ENCODE data around the gene SCN4A. TPM values are rescaled to one million over a fixed set of nuclear protein-coding genes. Genes with fewer than 3 reads are reported as not detected.
"Not testable (repeated sequence)": the region's sequence is repeated elsewhere in the genome, so short reads cannot be mapped to it uniquely, and the experiment has no call there.

SCN4A gene
- total RNA-seq, 2 experiments from 2014 or later = 0.08 to 0.13 TPM

DNA sequence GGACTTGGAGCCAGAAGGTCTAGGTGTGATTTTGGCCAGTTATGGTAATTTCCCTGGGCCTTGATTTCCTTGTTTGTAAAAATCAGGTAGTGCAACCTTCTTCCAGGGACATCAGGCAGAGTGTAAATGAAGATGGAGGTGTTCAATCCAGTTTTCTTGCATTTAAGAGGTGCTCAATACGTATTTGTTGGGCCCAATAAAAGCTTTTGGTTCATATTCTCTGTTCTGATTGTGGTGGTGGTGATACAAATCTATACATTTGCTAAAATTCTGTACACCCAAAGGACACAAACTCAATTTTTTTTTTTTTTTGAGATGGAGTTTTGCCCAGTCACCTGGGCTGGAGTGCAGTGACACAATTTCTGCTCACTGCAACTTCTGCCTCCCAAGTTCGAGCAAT, 46.6 kb downstream of the SCN4A start:
- ChIA-PET CTCF (interaction anchor here (0.9 to 1.5 kb wide), 3 partner anchors 13 to 208 kb away, joined by 3 to 4 read pairs (median 3); no protein-coding TSS in a partner anchor), POLR2A (interaction anchor here (0.7 kb wide), 1 partner anchor 15 kb away, joined by 4 read pairs; no protein-coding TSS in a partner anchor)
- peaks cover 13% of the 10 kb centered on the region for H3K4me1 Mint-ChIP-seq
- H3K27me3 Mint-ChIP-seq = no peaks in the 10 kb centered on the region
- no peak overlapping the region for H3K27ac Mint-ChIP-seq
- no peak for DNase-seq
- H3K9me3 Mint-ChIP-seq = no peaks in the 10 kb centered on the region
- peaks cover 14% of the 10 kb centered on the region for H3K36me3 Mint-ChIP-seq (ENCODE audit: low read depth)
- H3K4me3 Mint-ChIP-seq = no peak overlapping the region

- Mint-ChIP-seq H3K9me3 (no peaks in the 10 kb centered on the region), H3K36me3 (ENCODE audit: low read depth) (peaks cover 9% of the 10 kb centered on the region), H3K27me3 (no peaks in the 10 kb centered on the region), H3K4me3 (no peak overlapping the region), H3K4me1 (peaks cover 7% of the 10 kb centered on the region), H3K27ac (no peak overlapping the region)
- ChIA-PET CTCF (interaction anchor here (0.9 to 1.5 kb wide), 3 partner anchors 13 to 208 kb away, joined by 3 to 4 read pairs (median 3); no protein-coding TSS in a partner anchor), POLR2A (no interaction called here)
- no peak for DNase-seq
Measured at GRCh38 chr17:63925615-63926014, 47.1 kb downstream of the SCN4A start.

GRCh38 chr17:63922402-63922801, 50.3 kb downstream of the SCN4A start:
- DNase-seq; H3K36me3 Mint-ChIP-seq (ENCODE audit: low read depth); H3K27ac Mint-ChIP-seq; H3K9me3 Mint-ChIP-seq; H3K27me3 Mint-ChIP-seq; H3K4me1 Mint-ChIP-seq; POLR2A ChIA-PET; H3K4me3 Mint-ChIP-seq: not testable (repeated sequence)
- CTCF ChIA-PET = interaction anchor here (1.4 to 5.8 kb wide), 3 partner anchors 24 to 105 kb away, joined by 4 to 136 read pairs (median 6); no protein-coding TSS in a partner anchor

DNA sequence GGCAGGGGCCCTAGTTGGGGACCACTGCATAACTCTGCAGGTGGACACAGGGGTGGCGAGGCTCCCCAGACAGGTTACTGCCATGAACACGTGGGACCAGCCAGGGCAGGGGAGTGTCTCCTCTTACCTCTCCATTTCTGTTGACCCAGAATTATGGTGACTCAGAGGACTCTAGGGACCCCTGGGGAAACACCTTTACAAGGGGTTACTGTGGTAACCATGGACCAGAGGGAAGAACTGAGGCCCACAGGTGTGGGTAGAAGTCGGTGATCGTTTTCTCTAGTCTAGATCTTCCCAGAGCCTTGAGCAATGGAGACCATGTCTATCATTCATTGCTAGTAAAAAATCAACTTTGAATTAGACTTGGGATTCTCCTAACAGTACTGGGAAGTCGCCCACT, 51.9 kb downstream of the SCN4A start:
- H3K9me3 Mint-ChIP-seq; H3K27ac Mint-ChIP-seq; H3K36me3 Mint-ChIP-seq (ENCODE audit: low read depth); H3K4me3 Mint-ChIP-seq; H3K4me1 Mint-ChIP-seq; DNase-seq: not testable (repeated sequence)
- H3K27me3 Mint-ChIP-seq = peaks cover 16% of the 10 kb centered on the region
- ChIA-PET CTCF (interaction anchor here (1.8 to 5.8 kb wide), 5 partner anchors 10 to 213 kb away, joined by 4 to 136 read pairs (median 47); partner anchors contain the start of gene CD79B), POLR2A (interaction anchor here (2.5 to 2.7 kb wide), 2 partner anchors 11 to 105 kb away, joined by 8 to 27 read pairs; partner anchors contain the start of gene CD79B)

GRCh38 chr17:63920050-63920449, 52.7 kb downstream of the SCN4A start:
- H3K36me3 Mint-ChIP-seq (ENCODE audit: low read depth); H3K9me3 Mint-ChIP-seq; DNase-seq; H3K27ac Mint-ChIP-seq; H3K4me3 Mint-ChIP-seq; H3K4me1 Mint-ChIP-seq: not testable (repeated sequence)
- peaks cover 19% of the 10 kb centered on the region for H3K27me3 Mint-ChIP-seq
- ChIA-PET POLR2A (interaction anchor here (1.0 to 3.0 kb wide), 9 partner anchors 12 to 226 kb away, joined by 3 to 27 read pairs (median 8); partner anchors contain the start of genes CD79B and ICAM2), CTCF (interaction anchor here (0.6 to 5.8 kb wide), 37 partner anchors 10 to 1061 kb away, joined by 3 to 136 read pairs (median 5); partner anchors contain the start of genes CD79B, ERN1, ICAM2 and PRR29)

GRCh38 chr17:63919311-63919723, 53.4 kb downstream of the SCN4A start:
- H3K9me3 Mint-ChIP-seq = no peaks in the 10 kb centered on the region
- H3K4me1 Mint-ChIP-seq = peaks cover 8% of the 10 kb centered on the region
- CTCF ChIA-PET = interaction anchor here (0.6 to 5.8 kb wide), 38 partner anchors 9 to 1062 kb away, joined by 3 to 136 read pairs (median 5); partner anchors contain the start of genes CD79B, ERN1, ICAM2 and PRR29
- POLR2A ChIA-PET = interaction anchor here (1.0 to 3.0 kb wide), 13 partner anchors 13 to 227 kb away, joined by 3 to 27 read pairs (median 6); partner anchors contain the start of genes CD79B and ICAM2
- no peaks in the 10 kb centered on the region for H3K36me3 Mint-ChIP-seq (ENCODE audit: low read depth)
- H3K4me3 Mint-ChIP-seq = no peak overlapping the region
- H3K27ac Mint-ChIP-seq = no peak overlapping the region
- H3K27me3 Mint-ChIP-seq = peaks cover 19% of the 10 kb centered on the region
- DNase-seq = peak; percentile 79

DNA sequence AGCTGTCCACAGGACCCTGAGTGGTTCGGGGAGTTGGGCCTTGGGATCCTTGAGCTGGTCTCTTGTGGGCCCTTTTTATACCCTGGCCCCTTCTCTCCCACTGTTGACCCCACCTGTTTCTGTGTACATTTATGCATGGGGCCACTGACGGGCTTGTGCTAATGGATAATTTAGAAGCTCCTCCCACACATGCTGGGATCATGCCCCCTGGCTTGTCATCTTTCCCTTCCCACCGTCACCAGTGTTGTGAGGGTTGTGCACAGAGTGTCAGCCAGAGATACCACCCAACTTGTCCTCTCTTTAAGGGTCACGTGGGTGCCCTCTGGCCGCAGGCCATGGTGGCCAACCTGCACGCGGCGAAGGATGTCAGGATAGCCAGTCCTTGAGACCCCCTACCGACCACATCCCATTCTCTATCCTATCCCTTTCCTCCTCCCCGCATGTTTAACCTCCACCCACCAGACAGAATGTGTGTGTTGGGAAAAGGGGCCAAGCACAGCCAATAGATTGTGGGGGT, 53.9 kb downstream of the SCN4A start, which contains the start of gene GH1:
TSS of gene GH1 (minus strand) at position 51 of the 517 bp plus-strand sequence. CDS start 63 bp downstream, outside the sequence.
- H3K9me3 Mint-ChIP-seq; H3K4me1 Mint-ChIP-seq; H3K27ac Mint-ChIP-seq; H3K36me3 Mint-ChIP-seq (ENCODE audit: low read depth); DNase-seq; H3K4me3 Mint-ChIP-seq: not testable (repeated sequence)
- H3K27me3 Mint-ChIP-seq = peaks cover 19% of the 10 kb centered on the region
- ChIA-PET POLR2A (interaction anchor here (1.1 to 3.0 kb wide), 12 partner anchors 13 to 227 kb away, joined by 3 to 27 read pairs (median 7); partner anchors contain the start of genes CD79B and ICAM2), CTCF (interaction anchor here (0.7 to 5.8 kb wide), 34 partner anchors 8 to 363 kb away, joined by 3 to 136 read pairs (median 5); partner anchors contain the start of genes CD79B, ERN1, ICAM2 and PRR29)

DNA sequence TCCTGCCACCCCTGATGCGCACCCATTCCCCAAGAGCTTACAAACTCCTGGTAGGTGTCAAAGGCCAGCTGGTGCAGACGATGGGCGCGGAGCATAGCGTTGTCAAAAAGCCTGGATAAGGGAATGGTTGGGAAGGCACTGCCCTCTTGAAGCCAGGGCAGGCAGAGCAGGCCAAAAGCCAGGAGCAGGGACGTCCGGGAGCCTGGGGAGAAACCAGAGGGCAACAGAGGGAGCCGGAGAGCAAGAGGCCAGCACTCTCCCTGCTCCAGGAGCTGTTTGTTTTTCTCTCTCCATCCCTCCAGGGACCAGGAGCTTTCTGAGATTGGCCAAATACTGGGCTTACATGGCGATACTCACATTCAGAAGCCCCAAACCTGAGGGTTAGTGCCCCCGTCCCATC, 54.4 kb downstream of the SCN4A start:
- POLR2A ChIA-PET = interaction anchor here (1.1 to 3.0 kb wide), 9 partner anchors 14 to 228 kb away, joined by 3 to 27 read pairs (median 8); partner anchors contain the start of genes CD79B and ICAM2
- peaks cover 19% of the 10 kb centered on the region for H3K27me3 Mint-ChIP-seq
- DNase-seq = no peak
- no peak overlapping the region for H3K4me3 Mint-ChIP-seq
- H3K9me3 Mint-ChIP-seq = no peaks in the 10 kb centered on the region
- CTCF ChIA-PET = interaction anchor here (0.7 to 5.8 kb wide), 15 partner anchors 13 to 364 kb away, joined by 3 to 136 read pairs (median 17); partner anchors contain the start of genes CD79B, ERN1, ICAM2 and PRR29
- no peaks in the 10 kb centered on the region for H3K36me3 Mint-ChIP-seq (ENCODE audit: low read depth)
- no peak overlapping the region for H3K27ac Mint-ChIP-seq
- H3K4me1 Mint-ChIP-seq = peaks cover 8% of the 10 kb centered on the region

DNA sequence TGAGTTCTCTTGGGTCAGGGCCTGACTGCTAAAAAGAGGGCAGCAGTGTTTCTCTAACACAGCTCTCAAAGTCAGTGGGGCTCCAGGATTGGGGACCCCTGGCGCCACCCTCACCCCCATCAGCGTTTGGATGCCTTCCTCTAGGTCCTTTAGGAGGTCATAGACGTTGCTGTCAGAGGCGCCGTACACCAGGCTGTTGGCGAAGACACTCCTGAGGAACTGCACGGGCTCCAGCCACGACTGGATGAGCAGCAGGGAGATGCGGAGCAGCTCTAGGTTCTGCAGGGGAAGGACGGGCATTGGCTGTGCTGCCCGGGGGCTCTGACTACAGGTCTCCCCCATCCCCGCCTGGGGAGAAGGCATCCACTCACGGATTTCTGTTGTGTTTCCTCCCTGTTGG, 55.1 kb downstream of the SCN4A start:
- Mint-ChIP-seq H3K36me3 (ENCODE audit: low read depth) (no peaks in the 10 kb centered on the region), H3K4me1 (peaks cover 8% of the 10 kb centered on the region), H3K9me3 (no peaks in the 10 kb centered on the region), H3K27me3 (peaks cover 19% of the 10 kb centered on the region), H3K27ac (no peak overlapping the region), H3K4me3 (no peak overlapping the region)
- DNase-seq = no peak
- ChIA-PET CTCF (interaction anchor here (1.6 to 5.8 kb wide), 8 partner anchors 13 to 217 kb away, joined by 3 to 136 read pairs (median 49); partner anchors contain the start of genes CD79B and ICAM2), POLR2A (interaction anchor here (3.0 kb wide), 1 partner anchor 216 kb away, joined by 11 read pairs; no protein-coding TSS in a partner anchor)

GRCh38 chr17:63917206-63917605, 55.5 kb downstream of the SCN4A start:
- CTCF ChIA-PET = interaction anchor here (3.3 to 5.8 kb wide), 6 partner anchors 29 to 217 kb away, joined by 32 to 136 read pairs (median 53); partner anchors contain the start of gene ICAM2
- H3K27me3 Mint-ChIP-seq = peaks cover 19% of the 10 kb centered on the region
- H3K36me3 Mint-ChIP-seq (ENCODE audit: low read depth); DNase-seq; H3K27ac Mint-ChIP-seq; POLR2A ChIA-PET; H3K4me3 Mint-ChIP-seq; H3K4me1 Mint-ChIP-seq; H3K9me3 Mint-ChIP-seq: not testable (repeated sequence)

DNA sequence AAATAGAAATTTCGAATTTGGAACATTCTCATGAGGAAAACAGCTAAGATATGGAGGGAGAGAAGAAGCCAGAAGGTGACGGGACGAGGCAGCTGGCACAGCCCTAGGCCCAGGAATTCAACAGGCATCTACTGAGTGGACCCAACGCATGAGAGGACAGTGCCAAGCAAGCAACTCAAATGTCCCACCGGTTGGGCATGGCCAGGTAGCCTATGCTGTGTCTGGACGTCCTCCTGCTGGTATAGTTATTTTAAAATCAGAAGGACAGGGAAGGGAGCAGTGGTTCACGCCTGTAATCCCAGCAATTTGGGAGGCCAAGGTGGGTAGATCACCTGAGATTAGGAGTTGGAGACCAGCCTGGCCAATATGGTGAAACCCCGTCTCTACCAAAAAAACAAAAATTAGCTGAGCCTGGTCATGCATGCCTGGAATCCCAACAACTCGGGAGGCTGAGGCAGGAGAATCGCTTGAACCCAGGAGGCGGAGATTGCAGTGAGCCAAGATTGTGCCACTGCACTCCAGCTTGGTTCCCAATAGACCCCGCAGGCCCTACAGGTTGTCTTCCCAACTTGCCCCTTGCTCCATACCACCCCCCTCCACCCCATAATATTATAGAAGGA, 56.0 kb downstream of the SCN4A start:
- peaks cover 19% of the 10 kb centered on the region for H3K27me3 Mint-ChIP-seq
- H3K4me3 Mint-ChIP-seq = no peak overlapping the region
- no peak for DNase-seq
- H3K36me3 Mint-ChIP-seq (ENCODE audit: low read depth) = no peaks in the 10 kb centered on the region
- peaks cover 8% of the 10 kb centered on the region for H3K4me1 Mint-ChIP-seq
- no peaks in the 10 kb centered on the region for H3K9me3 Mint-ChIP-seq
- ChIA-PET POLR2A (no interaction called here), CTCF (interaction anchor here (1.1 to 4.9 kb wide), 6 partner anchors 34 to 218 kb away, joined by 3 to 55 read pairs (median 20); partner anchors contain the start of gene ICAM2)
- H3K27ac Mint-ChIP-seq = no peak overlapping the region

GRCh38 chr17:63915753-63916152, 57.0 kb downstream of the SCN4A start:
- not testable (repeated sequence) for H3K4me1 Mint-ChIP-seq; H3K4me3 Mint-ChIP-seq; DNase-seq; H3K27ac Mint-ChIP-seq; H3K36me3 Mint-ChIP-seq (ENCODE audit: low read depth); H3K9me3 Mint-ChIP-seq
- peaks cover 19% of the 10 kb centered on the region for H3K27me3 Mint-ChIP-seq
- ChIA-PET POLR2A (interaction anchor here (0.9 kb wide), 1 partner anchor 31 kb away, joined by 3 read pairs; no protein-coding TSS in a partner anchor), CTCF (interaction anchor here (1.0 to 4.9 kb wide), 5 partner anchors 35 to 113 kb away, joined by 3 to 51 read pairs (median 4); partner anchors contain the start of gene ICAM2)
